Liver (tissue), 2 donors: ENCODE results near the gene ZNF485.

Experiments used
- CTCF ChIP-seq: fragments of 150-350 bp; IDR thresholded peaks from 2 replicates; pipeline ENCODE4 v1.5.1; 2017; ENCODE audit warnings: improper control_type of control experiment, low read depth, low read length; ENCODE audit not compliant: missing input control
- MAX ChIP-seq: IDR thresholded peaks from 2 replicates; pipeline ENCODE4 v1.6.1; 2016; ENCODE audit warnings: antibody characterized with exemption
- donor health status: healthy.

GRCh38 chr10:43622038-43622437 lies 15.8 kb downstream of the ZNF485 start:
- TF ChIP-seq CTCF (no peak), MAX (no peak)
